ENCODE measurements around the gene ABCA13. TPM values are rescaled to one million over a fixed set of nuclear protein-coding genes. Genes with fewer than 3 reads are reported as not detected.

The ABCA13 gene
- total RNA-seq, 1 donor from 2014 or later, result 0.12 TPM

DNA sequence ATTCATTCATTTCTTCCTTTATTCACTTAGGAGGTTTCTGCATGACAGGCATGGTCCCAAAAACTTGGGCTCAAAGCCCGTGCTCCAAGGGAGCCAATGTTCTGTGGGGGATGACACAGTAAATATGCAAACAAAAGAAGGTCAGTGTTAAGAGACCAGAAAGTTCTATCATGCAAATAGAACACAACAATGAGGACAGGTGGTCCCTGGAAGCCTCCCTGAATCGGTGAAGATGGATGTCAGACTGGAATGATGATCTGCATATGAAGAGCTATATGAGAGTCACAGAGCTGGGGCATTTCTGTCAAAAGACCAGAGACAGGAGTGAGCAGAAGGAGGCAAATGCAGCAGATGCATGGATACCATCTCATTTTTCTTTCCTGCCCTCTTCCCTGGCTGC, 129.0 kb downstream of the ABCA13 start:
- DNase-seq (ENCODE audit: low spot score, unreplicated experiment), result no peak
- Mint-ChIP-seq H3K4me1 (ENCODE audit: low read depth) (no peaks in the 10 kb centered on the region), H3K27ac (no peak overlapping the region), H3K36me3 (ENCODE audit: insufficient read depth) (no peaks in the 10 kb centered on the region), H3K4me3 (ENCODE audit: low read depth) (no peak overlapping the region), H3K27me3 (no peaks in the 10 kb centered on the region), H3K9me3 (ENCODE audit: low read depth) (no peaks in the 10 kb centered on the region)
- TF ChIP-seq, protein P1, sequence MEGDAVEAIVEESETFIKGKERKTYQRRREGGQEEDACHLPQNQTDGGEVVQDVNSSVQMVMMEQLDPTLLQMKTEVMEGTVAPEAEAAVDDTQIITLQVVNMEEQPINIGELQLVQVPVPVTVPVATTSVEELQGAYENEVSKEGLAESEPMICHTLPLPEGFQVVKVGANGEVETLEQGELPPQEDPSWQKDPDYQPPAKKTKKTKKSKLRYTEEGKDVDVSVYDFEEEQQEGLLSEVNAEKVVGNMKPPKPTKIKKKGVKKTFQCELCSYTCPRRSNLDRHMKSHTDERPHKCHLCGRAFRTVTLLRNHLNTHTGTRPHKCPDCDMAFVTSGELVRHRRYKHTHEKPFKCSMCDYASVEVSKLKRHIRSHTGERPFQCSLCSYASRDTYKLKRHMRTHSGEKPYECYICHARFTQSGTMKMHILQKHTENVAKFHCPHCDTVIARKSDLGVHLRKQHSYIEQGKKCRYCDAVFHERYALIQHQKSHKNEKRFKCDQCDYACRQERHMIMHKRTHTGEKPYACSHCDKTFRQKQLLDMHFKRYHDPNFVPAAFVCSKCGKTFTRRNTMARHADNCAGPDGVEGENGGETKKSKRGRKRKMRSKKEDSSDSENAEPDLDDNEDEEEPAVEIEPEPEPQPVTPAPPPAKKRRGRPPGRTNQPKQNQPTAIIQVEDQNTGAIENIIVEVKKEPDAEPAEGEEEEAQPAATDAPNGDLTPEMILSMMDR (IDR thresholded peaks at IDR 0.05; ENCODE audit: unreplicated experiment), result no peak

DNA sequence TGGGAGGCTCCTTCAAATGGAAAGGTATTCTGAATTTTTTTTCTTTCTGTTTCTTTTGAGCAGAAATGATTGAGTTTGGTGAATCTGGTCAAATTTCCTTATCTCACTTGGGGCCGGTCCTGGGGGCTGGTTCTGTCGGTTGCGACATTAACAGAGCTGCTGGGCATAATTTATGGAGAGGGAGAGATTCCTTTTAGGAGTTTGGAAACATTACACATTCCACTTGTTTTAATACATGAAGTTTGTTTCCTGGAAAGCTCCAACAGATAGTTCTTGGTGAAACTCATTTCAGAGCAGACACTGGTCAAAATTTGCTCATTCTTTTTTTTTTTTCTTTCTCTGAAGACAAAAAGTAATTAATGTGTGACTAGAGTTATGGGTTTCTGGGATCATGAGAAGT, 129.9 kb downstream of the ABCA13 start:
- H3K27me3 Mint-ChIP-seq, result no peaks in the 10 kb centered on the region
- no peaks in the 10 kb centered on the region for H3K9me3 Mint-ChIP-seq (ENCODE audit: low read depth)
- DNase-seq (ENCODE audit: low spot score, unreplicated experiment), result no peak
- H3K27ac Mint-ChIP-seq, result no peak overlapping the region
- no peaks in the 10 kb centered on the region for H3K4me1 Mint-ChIP-seq (ENCODE audit: low read depth)
- no peak overlapping the region for H3K4me3 Mint-ChIP-seq (ENCODE audit: low read depth)
- H3K36me3 Mint-ChIP-seq (ENCODE audit: insufficient read depth), result no peaks in the 10 kb centered on the region
- TF ChIP-seq, protein P1 (IDR thresholded peaks at IDR 0.05; ENCODE audit: unreplicated experiment), result no peak

DNA sequence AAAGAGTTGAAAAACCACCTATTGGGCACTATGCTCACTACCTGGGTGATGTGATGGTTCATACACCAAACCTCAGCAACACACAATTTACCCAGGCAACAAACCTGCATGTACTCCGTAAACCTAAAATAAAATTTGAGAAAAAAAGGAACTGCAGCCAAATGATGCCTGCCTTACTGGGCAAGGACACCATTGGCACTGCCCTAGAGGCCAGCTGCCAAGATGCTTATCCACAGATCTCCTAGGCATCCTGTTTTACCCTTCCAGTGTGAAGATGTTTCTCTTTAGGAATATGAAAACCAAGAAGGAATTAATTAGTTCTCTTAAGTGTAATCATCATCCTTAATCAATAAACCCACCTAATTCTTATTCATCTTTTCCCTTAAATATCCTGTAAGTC, 133.4 kb downstream of the ABCA13 start:
- Mint-ChIP-seq H3K27ac (no peak overlapping the region), H3K27me3 (no peaks in the 10 kb centered on the region), H3K4me1 (ENCODE audit: low read depth) (no peaks in the 10 kb centered on the region), H3K4me3 (ENCODE audit: low read depth) (no peak overlapping the region), H3K36me3 (ENCODE audit: insufficient read depth) (no peaks in the 10 kb centered on the region), H3K9me3 (ENCODE audit: low read depth) (no peaks in the 10 kb centered on the region)
- TF ChIP-seq, protein P1 (IDR thresholded peaks at IDR 0.05; ENCODE audit: unreplicated experiment), result no peak
- DNase-seq (ENCODE audit: low spot score, unreplicated experiment), result no peak

DNA sequence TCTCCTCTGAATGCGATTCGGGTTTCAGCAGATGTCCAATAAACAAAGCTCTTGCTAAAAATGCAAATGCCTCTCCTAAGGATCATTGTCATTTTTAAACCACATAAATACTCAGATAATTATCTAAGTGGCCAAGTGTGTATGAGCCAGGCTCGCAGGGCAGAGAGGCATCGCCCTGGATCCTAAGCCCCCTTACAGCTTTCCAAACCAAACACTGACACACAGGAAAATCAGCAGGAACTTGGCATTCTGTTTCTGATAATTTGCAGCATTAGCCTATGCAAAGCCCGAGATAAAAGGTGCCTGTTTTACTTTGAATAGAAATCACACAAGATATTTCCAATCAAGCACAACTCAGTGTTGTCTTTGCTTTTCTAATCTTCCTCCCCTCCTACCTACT, 134.4 kb downstream of the ABCA13 start:
- no peaks in the 10 kb centered on the region for H3K9me3 Mint-ChIP-seq (ENCODE audit: low read depth)

DNA sequence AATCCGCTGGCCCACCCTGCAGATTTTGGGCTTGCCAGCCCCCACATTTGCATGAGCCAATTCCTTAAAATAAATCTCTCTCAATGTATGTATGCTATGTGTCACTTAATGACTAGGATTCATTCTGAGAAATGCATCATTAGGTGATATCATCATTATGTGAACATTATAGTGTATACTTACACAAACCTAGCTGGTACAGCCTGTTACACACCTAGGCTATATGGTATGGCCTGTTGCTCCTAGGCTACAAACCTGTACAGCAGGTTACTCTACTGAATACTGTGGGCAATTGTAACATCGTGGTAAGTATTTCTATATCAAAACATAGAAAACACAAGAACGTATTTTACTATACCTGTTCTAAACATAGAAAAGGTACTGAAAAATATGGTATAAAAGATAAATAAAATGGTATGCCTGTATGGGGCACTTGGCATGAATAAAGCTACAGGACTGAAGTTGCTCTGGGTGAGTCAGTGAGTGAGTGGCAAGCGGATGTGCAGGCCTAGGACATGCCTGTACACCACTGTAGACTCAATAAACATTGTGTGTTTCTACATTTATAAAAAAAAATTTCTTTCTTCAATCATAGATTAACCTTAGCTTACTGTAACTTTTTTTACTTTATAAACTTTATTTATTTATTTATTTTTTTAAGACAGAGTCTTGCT, 135.9 kb downstream of the ABCA13 start:
- Mint-ChIP-seq H3K27ac (no peak overlapping the region), H3K9me3 (ENCODE audit: low read depth) (no peaks in the 10 kb centered on the region), H3K4me1 (ENCODE audit: low read depth) (no peaks in the 10 kb centered on the region), H3K36me3 (ENCODE audit: insufficient read depth) (no peaks in the 10 kb centered on the region), H3K27me3 (no peaks in the 10 kb centered on the region), H3K4me3 (ENCODE audit: low read depth) (no peak overlapping the region)
- DNase-seq (ENCODE audit: low spot score, unreplicated experiment), result no peak
- TF ChIP-seq, protein P1 (IDR thresholded peaks at IDR 0.05; ENCODE audit: unreplicated experiment), result no peak

More for the DNA sequence above, 134.4 kb downstream of the ABCA13 start:
- TF ChIP-seq, protein P1 (IDR thresholded peaks at IDR 0.05; ENCODE audit: unreplicated experiment), result no peak
- H3K4me3 Mint-ChIP-seq (ENCODE audit: low read depth), result no peak overlapping the region
- H3K4me1 Mint-ChIP-seq (ENCODE audit: low read depth), result no peaks in the 10 kb centered on the region
- H3K36me3 Mint-ChIP-seq (ENCODE audit: insufficient read depth), result no peaks in the 10 kb centered on the region
- no peak overlapping the region for H3K27ac Mint-ChIP-seq
- no peaks in the 10 kb centered on the region for H3K27me3 Mint-ChIP-seq
- no peak for DNase-seq (ENCODE audit: low spot score, unreplicated experiment)
